Measurements from ENCODE around the gene KRTAP5-4.
A peak's percentile ranks its signal among the peaks of the same experiment; 100 is the strongest.

Gene KRTAP5-4

DNA sequence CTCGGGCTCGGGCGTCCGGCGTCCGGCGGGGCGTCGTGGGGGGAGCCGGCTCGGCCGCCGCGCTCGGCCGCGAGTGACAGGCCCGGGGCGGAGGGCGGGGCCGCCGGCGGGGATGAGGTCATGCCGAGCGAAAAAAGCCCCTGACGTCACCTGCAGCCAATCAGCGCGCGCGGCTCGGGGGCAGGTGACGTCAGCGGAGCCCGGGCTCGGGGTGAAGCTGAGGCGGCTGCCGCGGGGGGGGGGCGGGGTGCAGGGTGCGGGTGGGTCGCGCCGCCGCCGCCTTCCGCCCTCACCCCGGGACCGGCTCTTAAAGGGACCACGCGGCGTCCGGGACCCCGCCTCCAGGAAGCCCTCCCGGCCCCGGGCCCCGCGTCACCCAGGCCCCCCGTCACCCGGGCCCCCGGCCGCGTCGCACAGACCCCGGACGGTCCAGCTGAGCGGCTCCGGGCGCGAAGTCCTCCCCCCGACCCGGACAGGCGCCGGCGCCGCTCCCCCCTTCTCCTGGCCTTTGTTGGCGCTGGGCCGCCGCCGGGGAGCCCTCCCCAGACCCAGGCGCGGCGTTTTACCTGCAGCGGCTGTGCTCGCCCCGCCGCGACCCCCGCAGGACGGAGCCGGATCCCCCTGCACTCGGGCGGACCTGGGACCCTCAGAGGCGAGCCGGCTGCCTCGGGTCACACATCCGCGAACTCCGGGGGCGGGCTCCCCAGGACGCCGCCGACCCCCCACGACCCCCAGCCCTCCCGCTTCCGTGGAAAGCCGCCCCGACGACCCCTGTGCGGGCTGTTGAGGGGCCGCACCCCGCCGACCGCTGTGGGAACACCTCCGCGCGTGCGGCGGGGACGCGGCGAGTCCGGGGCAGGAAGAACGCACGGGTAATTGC, 49.5 kb downstream of the KRTAP5-4 start, which contains the start of gene DUSP8:
Gene DUSP8, minus strand, starts transcription at position 75 of the 880 bp plus-strand sequence. CDS start 6,445 bp downstream, outside the sequence.
- DNase-seq (ENCODE audit: low read depth) = peak; percentile 93

DNA sequence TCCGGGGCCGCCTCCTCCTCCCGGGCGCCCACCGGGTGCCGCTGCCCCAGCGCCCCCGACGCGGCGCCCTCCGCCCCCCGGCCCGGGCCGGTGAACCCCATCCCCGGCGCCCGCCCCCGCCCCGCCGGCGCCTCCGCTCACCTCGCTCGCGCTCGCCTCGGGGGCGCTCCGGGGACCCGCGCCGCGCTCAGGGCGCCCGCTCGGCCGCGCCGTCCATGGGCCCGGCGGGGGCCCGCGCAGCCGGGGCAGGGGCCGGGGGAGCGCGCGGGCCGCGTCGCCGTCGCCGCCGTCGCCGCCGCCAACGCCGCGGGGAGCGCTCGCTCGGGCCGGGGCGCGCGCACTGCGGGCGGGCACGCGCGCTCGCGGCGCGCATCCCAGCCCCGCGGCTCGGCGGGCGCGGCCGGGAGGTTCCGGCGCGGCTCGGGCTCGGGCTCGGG, 50.2 kb downstream of the KRTAP5-4 start:
- no peak for DNase-seq (ENCODE audit: low read depth)

Measured in activated T-helper 1 cell treated with Interleukin-2 at 50 U/mL for 16 hours (primary cell).